Loucy (cell line): ENCODE measurements around the gene ABHD5.
"Not testable (repeated sequence)": the region's sequence is repeated elsewhere in the genome, so short reads cannot be mapped to it uniquely, and the experiment has no call there.

Source experiments
- H2AFZ ChIP-seq: fragments of 200-600 bp; sonication (generic); 2 replicates; pipeline ENCODE4 v1.6.0; 2016; ENCODE audit warnings: antibody characterized with exemption, mild to moderate bottlenecking, low read length, moderate library complexity
- H3F3A ChIP-seq: fragments of 200-600 bp; 2 replicates; pipeline ENCODE4 v1.6.0; 2016; ENCODE audit warnings: antibody characterized with exemption, low read depth, mild to moderate bottlenecking
- H3K27me3 ChIP-seq: fragments of 200-600 bp; sonication (generic); 2 replicates; pipeline ENCODE4 v1.6.1; 2014; ENCODE audit warnings: low read length, mild to moderate bottlenecking; ENCODE audit not compliant: insufficient read depth, poor library complexity, severe bottlenecking
- H3K36me3 ChIP-seq: fragments of 200-600 bp; sonication (generic); 2 replicates; pipeline ENCODE4 v1.6.1; 2016; ENCODE audit warnings: low read length; ENCODE audit not compliant: insufficient read depth
- H3K4me1 ChIP-seq: fragments of 200-600 bp; sonication (generic); 2 replicates; pipeline ENCODE4 v1.5.1; 2014; ENCODE audit warnings: low read length, mild to moderate bottlenecking; ENCODE audit not compliant: insufficient read depth, poor library complexity, severe bottlenecking
- H3K4me2 ChIP-seq: fragments of 200-600 bp; sonication (generic); 2 replicates; pipeline ENCODE4 v1.6.0; 2014; ENCODE audit warnings: antibody characterized with exemption, low read length, low read depth, mild to moderate bottlenecking; ENCODE audit not compliant: poor library complexity, severe bottlenecking
- H3K4me3 ChIP-seq: fragments of 200-600 bp; sonication (generic); 2 replicates; pipeline ENCODE4 v1.5.1; 2014; ENCODE audit warnings: low read length, mild to moderate bottlenecking, mixed read lengths; ENCODE audit not compliant: poor library complexity, severe bottlenecking
- H3K79me2 ChIP-seq: fragments of 200-600 bp; sonication (generic); 2 replicates; pipeline ENCODE4 v1.6.1; 2014; ENCODE audit warnings: low read length; ENCODE audit not compliant: insufficient read depth
- H3K9ac ChIP-seq: fragments of 200-600 bp; sonication (generic); 2 replicates; pipeline ENCODE4 v1.6.0; 2014; ENCODE audit warnings: mild to moderate bottlenecking, low read depth, low read length, moderate library complexity; ENCODE audit not compliant: poor library complexity, severe bottlenecking
- H3K9me2 ChIP-seq: fragments of 200-600 bp; sonication (generic); replicated peaks from 2 replicates; pipeline ENCODE4 v1.6.1; 2016; ENCODE audit warnings: low read depth, low read length, mixed read lengths
- H3K9me3 ChIP-seq: fragments of 200-600 bp; sonication (generic); 2 replicates; pipeline ENCODE4 v1.6.1; 2014; ENCODE audit warnings: mild to moderate bottlenecking, antibody characterized with exemption, low read length, low read depth; ENCODE audit not compliant: insufficient read depth
- H4K20me1 ChIP-seq: fragments of 200-600 bp; sonication (generic); 2 replicates; pipeline ENCODE4 v1.6.0; 2014; ENCODE audit warnings: antibody characterized with exemption, low read length, mild to moderate bottlenecking; ENCODE audit not compliant: insufficient read depth, poor library complexity, severe bottlenecking
- CTCF ChIP-seq: fragments of 200-600 bp; sonication (generic); conservative IDR thresholded peaks from 2 replicates; pipeline ENCODE4 v1.5.1; 2014; ENCODE audit warnings: mild to moderate bottlenecking, antibody characterized with exemption, low read length
- EZH2phosphoT487 ChIP-seq: fragments of 200-600 bp; IDR thresholded peaks from 2 replicates; pipeline ENCODE4 v1.6.1; 2018; ENCODE audit warnings: antibody characterized with exemption, mild to moderate bottlenecking, moderate library complexity, borderline replicate concordance

The ABHD5 gene

DNA sequence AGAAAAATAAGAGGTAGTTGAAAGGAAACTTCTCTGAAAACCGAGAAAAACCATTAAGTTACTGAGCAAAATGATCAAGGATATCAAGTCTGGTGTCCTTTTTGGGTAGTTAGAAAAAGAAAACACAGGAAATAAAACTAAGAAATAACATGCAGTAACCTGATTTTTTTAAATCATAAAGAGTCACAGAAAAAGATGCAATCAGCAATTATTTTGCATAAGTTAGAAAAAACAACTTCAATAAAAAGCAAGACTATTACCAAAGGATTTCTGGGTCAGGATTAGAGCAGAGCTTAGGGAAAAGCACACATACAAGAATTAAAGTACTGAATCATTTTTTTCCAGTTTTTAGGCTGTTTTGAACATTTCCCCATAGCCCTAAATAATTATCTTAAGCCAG, 40.4 kb upstream of the ABHD5 start:
- H4K20me1 ChIP-seq = no peaks in the 10 kb centered on the region

GRCh38 chr3:43656390-43656789, 34.3 kb upstream of the ABHD5 start:
- not testable (repeated sequence) for H3K27me3 ChIP-seq, H3K79me2 ChIP-seq, H3K9me3 ChIP-seq

More for the DNA sequence above, 40.4 kb upstream of the ABHD5 start:
- Histone ChIP-seq H3K9me2 (no peaks in the 10 kb centered on the region), H3K79me2 (no peaks in the 10 kb centered on the region), H3K4me2 (no peak overlapping the region), H3K9me3 (no peaks in the 10 kb centered on the region), H3K4me3 (no peak overlapping the region), H3K4me1 (no peaks in the 10 kb centered on the region), H3K9ac (no peak overlapping the region), H3F3A (no peaks in the 10 kb centered on the region), H3K36me3 (no peaks in the 10 kb centered on the region), H3K27me3 (no peaks in the 10 kb centered on the region), H2AFZ (no peak overlapping the region)
- TF ChIP-seq EZH2phosphoT487 (no peak), CTCF (no peak)

DNA sequence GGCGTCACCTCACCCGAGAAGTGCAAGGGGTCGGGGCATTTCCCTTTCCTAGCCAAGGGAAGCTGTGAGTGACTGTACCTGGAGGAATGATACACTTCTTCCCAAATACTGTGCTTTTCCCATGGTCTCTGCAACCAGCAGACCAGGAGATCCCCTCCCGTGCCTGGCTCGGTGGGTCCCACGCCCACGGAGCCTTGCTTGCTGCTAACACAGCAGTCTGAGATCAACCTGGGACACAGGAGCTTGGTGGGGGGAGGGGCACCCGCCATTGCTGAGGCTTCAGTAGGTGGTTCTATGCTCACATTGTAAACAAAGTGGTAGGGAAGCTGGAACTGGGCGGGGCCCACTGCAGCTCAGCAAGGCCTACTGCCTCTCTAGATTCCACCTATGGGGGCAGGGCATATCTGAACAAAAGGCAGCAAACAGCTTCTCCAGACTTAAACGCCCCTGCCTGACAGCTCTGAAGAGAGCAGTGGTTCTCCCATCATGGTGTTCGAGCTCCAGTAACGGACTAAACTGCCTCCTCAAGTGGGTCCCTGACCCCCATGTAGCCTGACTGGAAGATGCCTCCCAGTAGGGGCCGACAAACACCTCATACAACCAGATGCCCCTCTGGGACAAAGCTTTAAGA, 31.4 kb upstream of the ABHD5 start:
- H3K9me3 ChIP-seq = no peaks in the 10 kb centered on the region
- TF ChIP-seq EZH2phosphoT487 = no peak
- TF ChIP-seq CTCF = no peak
- no peaks in the 10 kb centered on the region for H3F3A ChIP-seq
- H3K4me1 ChIP-seq = no peaks in the 10 kb centered on the region
- H2AFZ ChIP-seq = no peak overlapping the region
- H3K36me3 ChIP-seq = no peaks in the 10 kb centered on the region
- no peak overlapping the region for H3K9ac ChIP-seq
- no peaks in the 10 kb centered on the region for H4K20me1 ChIP-seq
- no peaks in the 10 kb centered on the region for H3K27me3 ChIP-seq
- H3K4me2 ChIP-seq = no peak overlapping the region
- no peaks in the 10 kb centered on the region for H3K79me2 ChIP-seq
- H3K4me3 ChIP-seq = no peak overlapping the region
- no peaks in the 10 kb centered on the region for H3K9me2 ChIP-seq

More at GRCh38 chr3:43656390-43656789, 34.3 kb upstream of the ABHD5 start:
- H3K9ac ChIP-seq, H2AFZ ChIP-seq, H4K20me1 ChIP-seq, H3K4me1 ChIP-seq, H3K4me2 ChIP-seq, H3K9me2 ChIP-seq, H3F3A ChIP-seq, H3K4me3 ChIP-seq, H3K36me3 ChIP-seq: not testable (repeated sequence)

- H3K9me3 ChIP-seq, H3F3A ChIP-seq, H3K4me3 ChIP-seq, H3K9me2 ChIP-seq, H3K9ac ChIP-seq, H3K4me2 ChIP-seq, H4K20me1 ChIP-seq, H3K4me1 ChIP-seq, H3K36me3 ChIP-seq, H3K79me2 ChIP-seq, H2AFZ ChIP-seq, H3K27me3 ChIP-seq: not testable (repeated sequence)
These were observed 29.4 kb upstream of the ABHD5 start for GRCh38 chr3:43661376-43661775.

- not testable (repeated sequence) for H2AFZ ChIP-seq, H3K36me3 ChIP-seq, H3K4me1 ChIP-seq, H3K9me3 ChIP-seq, H3F3A ChIP-seq, H3K9me2 ChIP-seq, H3K9ac ChIP-seq, H3K4me3 ChIP-seq, H3K79me2 ChIP-seq, H3K4me2 ChIP-seq, H4K20me1 ChIP-seq, H3K27me3 ChIP-seq
These were observed 25.7 kb upstream of the ABHD5 start for GRCh38 chr3:43665011-43665410.
